GM23338 (cell line): ENCODE measurements around the gene PTPRN2.

Experiments
- CTCF ChIP-seq, 2 experiments: fragments of 200-600 bp in 1 of 2; sonication (generic) in 1 of 2; conservative IDR thresholded peaks; 2 replicates each; pipeline versions ENCODE4 v1.5.1 to v1.6.1; 2016 to 2017; ENCODE audit warnings: antibody characterized with exemption in 2 of 2, low read depth in 2 of 2, mild to moderate bottlenecking in 2 of 2, moderate library complexity in 1 of 2
- EZH2 ChIP-seq: fragments of 200-600 bp; sonication (generic); IDR thresholded peaks from one replicate; pipeline ENCODE4 v1.8.0; 2017; ENCODE audit warnings: antibody characterized with exemption, mild to moderate bottlenecking, low read depth; ENCODE audit not compliant: unreplicated experiment
- EZH2phosphoT487 ChIP-seq: fragments of 200-600 bp; sonication (generic); IDR thresholded peaks from one replicate; pipeline ENCODE4 v1.8.1; 2018; ENCODE audit warnings: antibody characterized with exemption; ENCODE audit not compliant: unreplicated experiment
- POLR2AphosphoS5 ChIP-seq: IDR thresholded peaks from 2 replicates; pipeline ENCODE4 v1.6.1; 2016; ENCODE audit warnings: antibody characterized with exemption, low read depth
- TF ChIP-seq, protein P1 (sequence below): fragments of 250-450 bp; sonication (Bioruptor Pico); IDR thresholded peaks from 2 replicates; pipeline ENCODE4 v1.5.0; 2020; ENCODE audit warnings: mild to moderate bottlenecking, moderate library complexity
- TF ChIP-seq, protein P2 (sequence below): IDR thresholded peaks from one replicate; pipeline ENCODE4 v1.6.1; 2018; ENCODE audit warnings: antibody characterized with exemption; ENCODE audit not compliant: unreplicated experiment

DNA sequence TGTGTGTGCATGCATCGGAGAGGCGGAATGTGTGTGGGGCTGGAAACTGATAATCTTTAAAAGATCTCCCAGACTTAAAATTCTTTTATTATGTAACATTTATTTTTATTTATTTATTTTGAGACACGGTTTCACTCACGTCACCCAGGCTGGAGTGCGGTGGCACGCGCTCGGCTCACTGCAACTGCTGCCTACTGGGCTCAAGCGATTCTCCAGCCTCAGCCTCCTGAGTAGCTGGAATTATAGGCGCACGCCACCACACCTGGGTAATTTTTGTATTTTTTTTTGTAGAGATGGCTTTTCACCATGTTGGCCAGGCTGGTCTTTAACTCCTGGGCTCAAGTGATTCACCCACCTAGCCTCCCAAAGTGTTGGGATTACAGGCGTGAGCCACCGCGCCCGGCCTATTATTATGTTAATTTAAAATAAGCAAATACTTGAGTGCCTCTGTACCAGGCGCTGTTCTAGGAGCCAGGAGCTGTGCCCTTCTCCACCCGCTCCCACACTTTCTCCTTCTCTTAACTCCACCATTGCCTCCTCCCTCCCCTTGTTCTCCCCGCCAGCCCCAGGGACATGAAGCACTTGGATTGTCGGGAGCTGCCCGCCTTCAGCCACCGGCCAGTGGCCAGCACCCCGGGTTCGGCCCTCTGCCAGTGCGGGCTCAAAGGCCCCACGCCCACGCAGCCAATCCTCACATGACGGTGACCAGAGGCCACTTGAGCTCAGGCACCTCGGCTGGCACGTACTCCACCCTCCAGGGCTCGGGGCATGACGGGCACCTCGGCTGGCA lies 1087.3 kb downstream of the PTPRN2 start:
- TF ChIP-seq EZH2 (no peak), CTCF (conservative IDR thresholded peaks at IDR 0.05; ENCODE audit: low read depth in 2 of 2) (no peak), POLR2AphosphoS5 (no peak), EZH2phosphoT487 (no peak)
- TF ChIP-seq, protein P1, sequence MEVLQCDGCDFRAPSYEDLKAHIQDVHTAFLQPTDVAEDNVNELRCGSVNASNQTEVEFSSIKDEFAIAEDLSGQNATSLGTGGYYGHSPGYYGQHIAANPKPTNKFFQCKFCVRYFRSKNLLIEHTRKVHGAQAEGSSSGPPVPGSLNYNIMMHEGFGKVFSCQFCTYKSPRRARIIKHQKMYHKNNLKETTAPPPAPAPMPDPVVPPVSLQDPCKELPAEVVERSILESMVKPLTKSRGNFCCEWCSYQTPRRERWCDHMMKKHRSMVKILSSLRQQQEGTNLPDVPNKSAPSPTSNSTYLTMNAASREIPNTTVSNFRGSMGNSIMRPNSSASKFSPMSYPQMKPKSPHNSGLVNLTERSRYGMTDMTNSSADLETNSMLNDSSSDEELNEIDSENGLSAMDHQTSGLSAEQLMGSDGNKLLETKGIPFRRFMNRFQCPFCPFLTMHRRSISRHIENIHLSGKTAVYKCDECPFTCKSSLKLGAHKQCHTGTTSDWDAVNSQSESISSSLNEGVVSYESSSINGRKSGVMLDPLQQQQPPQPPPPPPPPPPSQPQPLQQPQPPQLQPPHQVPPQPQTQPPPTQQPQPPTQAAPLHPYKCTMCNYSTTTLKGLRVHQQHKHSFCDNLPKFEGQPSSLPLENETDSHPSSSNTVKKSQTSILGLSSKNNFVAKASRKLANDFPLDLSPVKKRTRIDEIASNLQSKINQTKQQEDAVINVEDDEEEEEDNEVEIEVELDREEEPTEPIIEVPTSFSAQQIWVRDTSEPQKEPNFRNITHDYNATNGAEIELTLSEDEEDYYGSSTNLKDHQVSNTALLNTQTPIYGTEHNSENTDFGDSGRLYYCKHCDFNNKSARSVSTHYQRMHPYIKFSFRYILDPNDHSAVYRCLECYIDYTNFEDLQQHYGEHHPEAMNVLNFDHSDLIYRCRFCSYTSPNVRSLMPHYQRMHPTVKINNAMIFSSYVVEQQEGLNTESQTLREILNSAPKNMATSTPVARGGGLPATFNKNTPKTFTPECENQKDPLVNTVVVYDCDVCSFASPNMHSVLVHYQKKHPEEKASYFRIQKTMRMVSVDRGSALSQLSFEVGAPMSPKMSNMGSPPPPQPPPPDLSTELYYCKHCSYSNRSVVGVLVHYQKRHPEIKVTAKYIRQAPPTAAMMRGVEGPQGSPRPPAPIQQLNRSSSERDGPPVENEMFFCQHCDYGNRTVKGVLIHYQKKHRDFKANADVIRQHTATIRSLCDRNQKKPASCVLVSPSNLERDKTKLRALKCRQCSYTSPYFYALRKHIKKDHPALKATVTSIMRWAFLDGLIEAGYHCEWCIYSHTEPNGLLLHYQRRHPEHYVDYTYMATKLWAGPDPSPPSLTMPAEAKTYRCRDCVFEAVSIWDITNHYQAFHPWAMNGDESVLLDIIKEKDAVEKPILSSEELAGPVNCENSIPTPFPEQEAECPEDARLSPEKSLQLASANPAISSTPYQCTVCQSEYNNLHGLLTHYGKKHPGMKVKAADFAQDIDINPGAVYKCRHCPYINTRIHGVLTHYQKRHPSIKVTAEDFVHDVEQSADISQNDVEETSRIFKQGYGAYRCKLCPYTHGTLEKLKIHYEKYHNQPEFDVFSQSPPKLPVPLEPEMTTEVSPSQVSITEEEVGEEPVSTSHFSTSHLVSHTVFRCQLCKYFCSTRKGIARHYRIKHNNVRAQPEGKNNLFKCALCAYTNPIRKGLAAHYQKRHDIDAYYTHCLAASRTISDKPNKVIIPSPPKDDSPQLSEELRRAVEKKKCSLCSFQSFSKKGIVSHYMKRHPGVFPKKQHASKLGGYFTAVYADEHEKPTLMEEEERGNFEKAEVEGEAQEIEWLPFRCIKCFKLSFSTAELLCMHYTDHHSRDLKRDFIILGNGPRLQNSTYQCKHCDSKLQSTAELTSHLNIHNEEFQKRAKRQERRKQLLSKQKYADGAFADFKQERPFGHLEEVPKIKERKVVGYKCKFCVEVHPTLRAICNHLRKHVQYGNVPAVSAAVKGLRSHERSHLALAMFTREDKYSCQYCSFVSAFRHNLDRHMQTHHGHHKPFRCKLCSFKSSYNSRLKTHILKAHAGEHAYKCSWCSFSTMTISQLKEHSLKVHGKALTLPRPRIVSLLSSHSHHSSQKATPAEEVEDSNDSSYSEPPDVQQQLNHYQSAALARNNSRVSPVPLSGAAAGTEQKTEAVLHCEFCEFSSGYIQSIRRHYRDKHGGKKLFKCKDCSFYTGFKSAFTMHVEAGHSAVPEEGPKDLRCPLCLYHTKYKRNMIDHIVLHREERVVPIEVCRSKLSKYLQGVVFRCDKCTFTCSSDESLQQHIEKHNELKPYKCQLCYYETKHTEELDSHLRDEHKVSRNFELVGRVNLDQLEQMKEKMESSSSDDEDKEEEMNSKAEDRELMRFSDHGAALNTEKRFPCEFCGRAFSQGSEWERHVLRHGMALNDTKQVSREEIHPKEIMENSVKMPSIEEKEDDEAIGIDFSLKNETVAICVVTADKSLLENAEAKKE: no peak
- TF ChIP-seq, protein P2, sequence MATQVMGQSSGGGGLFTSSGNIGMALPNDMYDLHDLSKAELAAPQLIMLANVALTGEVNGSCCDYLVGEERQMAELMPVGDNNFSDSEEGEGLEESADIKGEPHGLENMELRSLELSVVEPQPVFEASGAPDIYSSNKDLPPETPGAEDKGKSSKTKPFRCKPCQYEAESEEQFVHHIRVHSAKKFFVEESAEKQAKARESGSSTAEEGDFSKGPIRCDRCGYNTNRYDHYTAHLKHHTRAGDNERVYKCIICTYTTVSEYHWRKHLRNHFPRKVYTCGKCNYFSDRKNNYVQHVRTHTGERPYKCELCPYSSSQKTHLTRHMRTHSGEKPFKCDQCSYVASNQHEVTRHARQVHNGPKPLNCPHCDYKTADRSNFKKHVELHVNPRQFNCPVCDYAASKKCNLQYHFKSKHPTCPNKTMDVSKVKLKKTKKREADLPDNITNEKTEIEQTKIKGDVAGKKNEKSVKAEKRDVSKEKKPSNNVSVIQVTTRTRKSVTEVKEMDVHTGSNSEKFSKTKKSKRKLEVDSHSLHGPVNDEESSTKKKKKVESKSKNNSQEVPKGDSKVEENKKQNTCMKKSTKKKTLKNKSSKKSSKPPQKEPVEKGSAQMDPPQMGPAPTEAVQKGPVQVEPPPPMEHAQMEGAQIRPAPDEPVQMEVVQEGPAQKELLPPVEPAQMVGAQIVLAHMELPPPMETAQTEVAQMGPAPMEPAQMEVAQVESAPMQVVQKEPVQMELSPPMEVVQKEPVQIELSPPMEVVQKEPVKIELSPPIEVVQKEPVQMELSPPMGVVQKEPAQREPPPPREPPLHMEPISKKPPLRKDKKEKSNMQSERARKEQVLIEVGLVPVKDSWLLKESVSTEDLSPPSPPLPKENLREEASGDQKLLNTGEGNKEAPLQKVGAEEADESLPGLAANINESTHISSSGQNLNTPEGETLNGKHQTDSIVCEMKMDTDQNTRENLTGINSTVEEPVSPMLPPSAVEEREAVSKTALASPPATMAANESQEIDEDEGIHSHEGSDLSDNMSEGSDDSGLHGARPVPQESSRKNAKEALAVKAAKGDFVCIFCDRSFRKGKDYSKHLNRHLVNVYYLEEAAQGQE: no peak
